Measurements from ENCODE around the gene SLC2A9.

The SLC2A9 gene

DNA sequence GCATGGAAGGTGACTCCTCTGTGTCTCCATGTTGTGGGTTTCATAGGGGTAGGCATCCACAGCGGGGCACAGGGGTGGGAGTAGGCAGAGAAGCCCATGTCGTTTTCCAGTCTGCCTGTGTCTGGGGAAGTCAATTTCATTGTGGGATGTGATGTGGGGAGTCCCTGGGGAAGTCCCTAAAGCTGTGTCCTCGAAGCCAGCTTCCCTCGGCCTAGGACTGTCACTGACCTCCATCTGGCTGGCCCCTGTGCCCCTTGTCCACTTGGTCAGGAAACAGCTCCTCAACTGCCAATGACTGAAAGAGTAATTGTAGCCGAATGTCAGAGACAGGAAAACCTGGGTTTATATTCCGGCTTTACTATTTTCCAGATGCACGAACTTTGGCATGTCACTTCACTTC, 130.2 kb downstream of the SLC2A9 start:
- TF ChIP-seq GATA3 (IDR thresholded peaks at IDR 0.05; ENCODE audit: low read depth, low read length) = no peak
- TF ChIP-seq GATA2 (IDR thresholded peaks at IDR 0.05; ENCODE audit: low read depth, low read length) = no peak

DNA sequence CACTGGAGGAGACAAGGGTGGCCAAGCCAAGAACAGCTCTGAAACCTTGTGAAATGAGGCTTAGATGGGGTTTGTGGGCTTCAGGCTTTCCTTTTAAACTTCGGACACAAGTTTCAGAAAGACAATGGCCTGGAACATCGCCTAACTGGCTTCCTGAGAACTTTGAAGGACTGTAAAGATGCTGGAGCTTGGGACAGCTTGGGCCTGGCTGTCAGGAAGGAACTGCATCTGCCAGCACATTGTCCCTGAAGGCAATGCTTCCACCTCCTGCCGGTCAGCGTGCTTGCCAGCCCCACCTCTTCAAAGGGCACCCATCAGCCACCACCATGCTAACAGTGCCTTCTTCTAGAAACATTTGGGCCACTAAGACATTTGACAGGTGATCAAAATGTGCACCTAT, 132.0 kb downstream of the SLC2A9 start:
- TF ChIP-seq GATA3 (IDR thresholded peaks at IDR 0.05; ENCODE audit: low read depth, low read length) (no peak), GATA2 (IDR thresholded peaks at IDR 0.05; ENCODE audit: low read depth, low read length) (no peak)

DNA sequence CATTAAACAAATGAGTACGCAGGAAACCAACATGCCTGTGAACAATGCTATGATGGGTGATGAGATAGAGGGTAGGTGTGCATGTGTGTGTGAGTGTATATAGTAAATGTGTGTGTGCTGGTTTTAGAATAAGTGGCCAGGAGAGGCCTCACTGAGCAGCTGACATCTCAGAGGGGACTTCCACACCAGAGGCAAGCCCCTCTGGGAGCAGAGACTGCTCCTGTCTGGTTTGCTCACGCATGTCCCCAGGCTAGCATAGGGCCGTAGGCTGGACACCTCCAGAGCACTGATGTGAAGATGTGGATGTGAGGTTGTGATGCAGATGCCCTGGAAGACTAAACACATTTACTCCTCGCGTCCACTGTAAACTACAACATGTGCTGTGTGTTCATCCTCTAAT, 135.3 kb downstream of the SLC2A9 start:
- no peak for TF ChIP-seq GATA2 (IDR thresholded peaks at IDR 0.05; ENCODE audit: low read depth, low read length)
- TF ChIP-seq GATA3 (IDR thresholded peaks at IDR 0.05; ENCODE audit: low read depth, low read length) = no peak

DNA sequence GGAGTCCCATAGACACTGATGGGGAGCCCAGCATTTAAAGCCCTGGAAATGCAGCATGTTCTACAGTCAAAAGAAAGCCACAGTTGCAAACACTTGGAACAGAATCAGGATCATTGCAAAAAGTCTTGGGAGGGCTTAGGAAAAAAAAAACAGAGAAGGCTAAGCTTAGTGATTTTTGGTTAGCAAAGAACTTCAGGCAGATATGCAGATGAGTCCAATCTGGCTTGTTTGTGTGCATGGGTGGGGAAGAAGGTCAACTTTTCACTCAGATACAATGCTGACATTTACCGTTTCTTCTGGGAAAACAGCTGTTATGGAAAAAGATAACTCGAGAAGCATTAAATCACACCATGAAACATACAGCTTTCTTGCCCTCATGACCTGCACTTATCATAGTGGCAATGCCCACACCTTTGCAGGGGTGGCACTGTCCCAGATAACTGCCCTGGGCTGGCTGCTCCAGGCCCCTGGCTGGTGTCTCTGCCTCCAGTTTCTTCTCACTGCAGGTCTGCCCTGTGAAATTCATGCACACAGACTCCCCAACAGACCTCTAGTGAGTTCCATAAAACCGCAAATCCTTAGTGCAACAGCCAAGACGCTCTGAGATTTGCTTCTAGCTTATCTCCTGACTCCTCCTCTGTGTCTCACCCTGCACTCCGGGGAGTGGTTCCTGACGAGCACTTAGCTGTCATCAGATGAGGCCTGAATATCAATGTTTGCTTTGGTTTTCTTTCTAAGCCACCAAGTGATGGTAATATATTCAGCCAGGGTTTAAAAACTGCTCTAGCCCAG, 140.7 kb downstream of the SLC2A9 start:
- TF ChIP-seq GATA3 (IDR thresholded peaks at IDR 0.05; ENCODE audit: low read depth, low read length) (no peak), GATA2 (IDR thresholded peaks at IDR 0.05; ENCODE audit: low read depth, low read length) (no peak)

DNA sequence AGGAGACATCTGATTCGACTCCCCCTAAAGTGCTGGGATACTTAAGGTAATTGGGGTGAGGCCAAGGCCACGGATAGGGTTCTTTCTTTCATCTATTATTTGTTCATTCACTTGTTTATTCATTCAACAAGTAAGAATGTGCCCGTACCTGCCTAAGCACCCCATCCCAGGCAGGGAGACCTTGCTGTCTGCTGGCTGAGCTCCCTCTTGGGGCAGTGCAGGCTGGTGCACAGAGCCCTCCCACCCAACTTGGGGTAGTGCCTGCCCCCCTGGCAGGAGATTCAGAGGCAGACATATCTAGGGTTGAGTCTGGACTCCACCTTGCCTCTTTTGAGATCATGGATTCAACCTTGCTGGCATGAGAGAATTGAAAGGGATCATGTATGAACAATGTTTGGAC, 144.2 kb downstream of the SLC2A9 start:
- TF ChIP-seq GATA2 (IDR thresholded peaks at IDR 0.05; ENCODE audit: low read depth, low read length) = no peak
- no peak for TF ChIP-seq GATA3 (IDR thresholded peaks at IDR 0.05; ENCODE audit: low read depth, low read length)

DNA sequence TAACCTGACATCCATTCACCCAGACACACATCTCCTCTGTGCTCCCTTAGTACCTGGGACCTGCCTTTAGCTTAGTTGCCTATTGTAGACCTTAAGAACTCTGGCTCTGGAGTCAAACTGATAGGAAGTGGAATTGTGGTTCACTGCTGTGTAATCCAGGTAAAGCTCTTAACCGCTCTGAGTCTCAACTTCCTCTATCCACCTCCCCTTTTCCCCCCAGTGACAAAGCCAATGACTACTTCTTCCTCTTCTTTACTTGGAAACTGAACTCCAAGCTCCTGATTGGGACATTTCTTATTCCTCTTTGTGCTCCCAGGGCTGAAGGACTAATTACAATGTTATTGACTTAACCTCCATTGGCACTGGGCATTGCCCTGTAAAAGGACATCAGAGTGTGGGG, 145.8 kb downstream of the SLC2A9 start:
- TF ChIP-seq GATA2 (IDR thresholded peaks at IDR 0.05; ENCODE audit: low read depth, low read length) (no peak), GATA3 (IDR thresholded peaks at IDR 0.05; ENCODE audit: low read depth, low read length) (no peak)

DNA sequence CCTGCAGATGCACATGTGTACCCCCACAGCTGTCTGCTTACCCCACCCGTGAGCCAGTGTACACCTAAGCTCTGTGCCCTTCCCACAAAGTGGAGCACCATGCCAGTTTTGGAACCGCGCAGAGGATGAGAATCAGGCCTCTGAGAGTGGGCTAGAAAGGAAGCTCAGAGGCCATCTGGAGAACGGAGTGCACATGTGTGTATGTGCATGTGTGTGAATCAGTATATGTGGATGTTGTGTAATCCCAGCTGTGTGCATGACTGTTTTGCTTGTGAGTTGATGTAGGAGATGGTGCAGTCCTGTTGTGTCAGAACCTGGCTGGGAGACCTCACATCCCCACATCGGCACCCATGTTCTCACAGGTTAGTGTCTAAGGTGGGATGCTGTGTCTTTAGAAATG, 146.9 kb downstream of the SLC2A9 start:
- TF ChIP-seq GATA3 (IDR thresholded peaks at IDR 0.05; ENCODE audit: low read depth, low read length) = no peak
- TF ChIP-seq GATA2 (IDR thresholded peaks at IDR 0.05; ENCODE audit: low read depth, low read length) = no peak

DNA sequence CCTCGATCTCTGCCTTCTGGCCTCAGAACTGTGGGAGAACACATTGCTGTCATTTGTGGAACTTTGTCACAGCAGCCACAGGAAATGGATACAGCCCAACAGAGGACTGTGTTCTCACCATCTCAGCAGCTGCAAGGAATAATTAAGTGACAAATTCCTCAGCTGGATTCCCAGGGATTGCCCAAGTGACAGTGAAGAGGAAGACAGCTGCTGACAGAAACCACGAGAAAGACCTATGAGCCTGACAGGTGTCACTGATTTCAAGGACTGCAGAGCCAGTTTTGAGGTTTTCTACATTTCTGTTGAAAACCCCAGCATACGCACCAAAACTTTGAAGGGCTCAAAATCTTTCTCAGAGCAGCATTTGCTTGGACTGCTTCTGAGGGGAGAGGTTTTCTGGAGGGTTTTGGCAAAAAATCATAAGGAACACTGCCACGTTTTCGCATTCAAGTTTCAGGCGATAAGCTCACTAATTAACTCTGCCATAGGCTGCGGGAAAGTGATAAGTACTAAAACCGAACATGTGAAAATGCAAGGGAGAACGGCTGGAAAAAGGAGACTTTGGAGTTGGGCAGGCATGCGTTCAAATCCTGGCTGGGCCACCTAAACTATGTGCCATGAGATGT, 151.0 kb downstream of the SLC2A9 start:
- no peak for TF ChIP-seq GATA2 (IDR thresholded peaks at IDR 0.05; ENCODE audit: low read depth, low read length)
- no peak for TF ChIP-seq GATA3 (IDR thresholded peaks at IDR 0.05; ENCODE audit: low read depth, low read length)

DNA sequence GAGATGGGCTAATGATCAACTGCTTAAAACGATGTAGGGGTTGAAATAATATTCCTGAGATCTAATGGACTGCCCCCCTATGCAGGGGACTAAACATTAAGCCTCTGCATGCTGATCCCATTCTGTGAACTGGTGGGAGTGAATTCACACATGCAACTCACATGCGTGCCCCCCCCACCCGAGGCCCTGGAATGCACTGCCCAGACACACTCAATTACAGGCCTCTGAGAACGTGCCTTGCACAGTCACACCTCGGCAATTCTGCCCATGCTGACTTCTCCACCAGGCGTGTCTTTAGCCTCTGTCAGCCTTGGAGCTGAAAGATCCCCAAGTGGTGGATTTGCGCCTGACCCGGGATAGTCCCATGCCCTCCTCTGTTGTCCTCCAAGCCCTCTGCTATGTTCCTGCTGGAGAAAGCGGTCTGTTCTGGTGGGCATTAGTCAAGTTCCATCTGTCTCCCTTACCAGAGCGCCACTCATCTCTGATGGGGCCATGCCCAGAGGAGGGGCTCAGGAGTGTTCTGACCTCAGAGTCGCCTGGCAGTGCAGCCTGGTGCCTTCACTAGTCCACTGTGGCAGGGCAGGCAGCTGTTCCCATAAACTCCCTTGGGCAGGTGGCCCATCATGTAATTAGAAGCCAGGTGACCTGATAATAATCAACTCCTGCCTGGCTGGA, 153.4 kb downstream of the SLC2A9 start:
- TF ChIP-seq GATA3 (IDR thresholded peaks at IDR 0.05; ENCODE audit: low read depth, low read length) (no peak), GATA2 (IDR thresholded peaks at IDR 0.05; ENCODE audit: low read depth, low read length) (0 out of 2 replicates have a peak, but pooled peaks have one; percentile 6)

DNA sequence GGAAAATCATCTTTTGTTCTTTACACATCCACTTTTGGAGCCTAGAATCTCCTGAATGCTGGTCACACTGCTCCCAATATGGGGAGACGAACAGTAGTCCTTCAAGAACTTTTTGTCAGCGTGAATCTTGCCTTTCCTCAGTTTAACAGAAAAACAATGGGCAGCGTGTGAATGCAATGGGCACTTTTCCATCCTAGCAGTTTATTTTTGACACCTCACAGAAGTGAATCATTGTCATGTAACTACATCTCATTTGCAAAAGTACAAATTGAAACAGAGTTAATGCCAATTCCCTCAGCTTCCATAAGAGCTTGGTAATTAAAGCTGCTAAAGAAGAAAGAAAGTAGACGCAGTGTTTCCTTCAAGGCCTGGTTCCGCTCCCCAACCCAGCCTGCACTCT, 154.4 kb downstream of the SLC2A9 start:
- TF ChIP-seq GATA3 (IDR thresholded peaks at IDR 0.05; ENCODE audit: low read depth, low read length) (no peak), GATA2 (IDR thresholded peaks at IDR 0.05; ENCODE audit: low read depth, low read length) (no peak)

DNA sequence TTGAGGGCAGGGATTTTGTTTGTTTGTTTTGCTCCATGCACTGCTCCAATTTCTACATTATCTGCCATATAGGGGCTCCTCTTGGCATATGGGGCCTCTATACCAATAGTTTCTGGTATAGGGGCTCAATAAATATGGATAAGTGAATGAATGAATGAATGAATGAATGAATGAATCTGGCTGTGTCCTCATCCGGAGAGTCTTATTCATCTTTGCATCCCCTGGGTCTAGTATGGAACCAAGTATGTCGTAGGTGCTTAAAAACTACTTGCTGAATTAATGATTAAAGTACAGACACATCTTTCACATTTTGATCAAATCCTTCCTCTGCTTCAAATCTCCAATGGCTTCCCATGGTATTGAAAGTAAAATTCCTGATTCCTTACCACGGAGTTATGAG, 159.7 kb downstream of the SLC2A9 start:
- TF ChIP-seq GATA2 (IDR thresholded peaks at IDR 0.05; ENCODE audit: low read depth, low read length) = no peak
- TF ChIP-seq GATA3 (IDR thresholded peaks at IDR 0.05; ENCODE audit: low read depth, low read length) = no peak

DNA sequence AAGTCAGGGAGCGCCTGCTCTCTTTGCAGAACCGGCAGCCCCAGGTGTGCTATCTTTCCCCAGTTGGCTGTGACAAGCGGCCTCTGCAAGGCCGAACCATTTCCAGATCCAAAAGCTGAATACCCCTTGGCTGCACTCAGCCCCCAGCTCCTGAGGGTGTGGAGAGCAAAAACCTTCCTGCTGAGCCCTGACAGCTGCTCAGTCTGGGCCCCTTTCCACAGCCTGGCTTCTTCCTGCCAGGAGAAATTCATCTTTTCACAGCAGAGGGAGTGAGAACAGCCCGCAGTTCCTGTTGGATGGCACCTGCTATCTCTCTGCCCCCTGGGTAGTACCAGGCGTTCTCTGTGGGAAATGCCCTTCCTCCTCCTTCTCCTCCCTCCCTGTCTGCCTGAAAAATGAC, 161.5 kb downstream of the SLC2A9 start:
- no peak for TF ChIP-seq GATA2 (IDR thresholded peaks at IDR 0.05; ENCODE audit: low read depth, low read length)
- TF ChIP-seq GATA3 (IDR thresholded peaks at IDR 0.05; ENCODE audit: low read depth, low read length) = no peak

DNA sequence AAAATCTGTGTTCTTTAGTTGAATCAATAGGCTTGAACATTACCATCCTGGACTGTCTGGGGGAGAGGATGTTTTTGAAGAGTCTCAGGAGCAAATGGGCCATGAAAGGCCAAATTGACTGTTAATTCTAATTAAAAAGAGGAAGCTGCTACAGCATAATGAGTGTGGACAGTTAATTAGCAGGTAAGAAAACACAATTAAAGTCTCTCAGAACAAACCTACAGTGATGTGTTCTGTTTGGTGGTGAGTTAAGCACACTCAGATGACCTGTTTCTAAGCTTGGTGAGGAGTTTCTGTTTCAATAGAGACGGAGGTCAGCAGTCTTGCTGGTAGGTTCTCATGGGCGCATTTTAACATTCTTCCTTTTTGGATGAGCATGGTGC, 171.8 kb downstream of the SLC2A9 start:
- TF ChIP-seq GATA2 (IDR thresholded peaks at IDR 0.05; ENCODE audit: low read depth, low read length) (no peak), GATA3 (IDR thresholded peaks at IDR 0.05; ENCODE audit: low read depth, low read length) (no peak)

DNA sequence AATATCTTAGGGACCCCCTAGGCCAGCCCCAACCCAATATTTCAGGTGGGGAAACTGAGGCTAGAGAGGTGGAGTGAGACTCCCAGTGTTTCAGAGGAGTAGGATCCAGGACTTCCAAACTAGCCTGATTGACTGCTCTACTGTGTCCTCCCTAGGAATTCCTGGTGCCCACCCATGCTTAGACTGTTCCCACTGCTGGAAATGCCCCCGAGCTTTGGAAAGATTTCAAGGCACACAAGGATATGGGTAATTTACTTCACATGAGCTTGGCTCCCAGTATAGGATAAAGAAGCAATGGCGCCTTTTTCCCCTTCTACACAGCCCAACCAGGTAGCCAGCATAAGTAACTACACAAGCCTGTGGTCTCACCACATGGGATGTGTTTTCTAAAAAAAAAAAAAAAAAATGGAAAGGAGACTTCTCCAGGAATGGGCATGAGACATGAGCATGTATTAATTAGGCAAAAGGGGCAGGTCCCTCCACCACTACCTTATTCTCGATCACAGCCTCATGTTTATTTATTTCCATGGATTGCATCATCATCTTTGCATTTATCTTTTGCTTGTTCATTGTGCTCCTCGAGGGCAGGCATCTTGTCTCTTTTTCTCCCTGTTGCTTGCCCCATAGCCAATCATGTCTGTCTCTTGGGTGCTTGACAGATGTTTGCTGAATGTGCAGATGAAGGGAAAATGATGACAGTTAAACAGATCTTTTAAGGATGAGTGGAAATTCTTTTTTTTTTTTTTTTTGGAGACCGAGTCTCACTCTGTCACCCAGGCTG, 173.1 kb downstream of the SLC2A9 start:
- no peak for TF ChIP-seq GATA3 (IDR thresholded peaks at IDR 0.05; ENCODE audit: low read depth, low read length)
- TF ChIP-seq GATA2 (IDR thresholded peaks at IDR 0.05; ENCODE audit: low read depth, low read length) = no peak

All from SH-SY5Y (cell line).